PC-3 (cell line): ENCODE measurements around the gene HDAC8. TPM values are rescaled to one million over a fixed set of nuclear protein-coding genes. Genes with fewer than 3 reads are reported as not detected.

Experiments used
- ATAC-seq: fragments of 200-7000 bp; cut with Tn5 transposase; 2 replicates; pipeline ENCODE4 v1.9.1; 2020; ENCODE audit warnings: mild to moderate bottlenecking, moderate library complexity
- BruUV-seq: library from RNA; stranded (reverse); fragments of 400-500 nt; replicated peaks from 2 replicates; lab custom pipeline; 2021; lab: Mats Ljungman, UMichigan
- CTCF ChIA-PET: fragments of 300-600 bp; sonication (Branson Sonifier 250); formaldehyde crosslinking; loops from one replicate; lab custom pipeline; 2022; ENCODE audit warnings: antibody characterized with exemption; lab: Charles Lee
- POLR2A ChIA-PET: fragments of 300-600 bp; sonication (Branson Sonifier 250); formaldehyde crosslinking; loops from one replicate; lab custom pipeline; 2022; ENCODE audit warnings: antibody characterized with exemption; ENCODE audit not compliant: unreplicated experiment; lab: Charles Lee
- DNase-seq: peaks from one replicate; pipeline ENCODE4 v3.0.0-alpha.2; 2015
- H2AFZ ChIP-seq: fragments of 300-600 bp; sonication (generic); 2 replicates; pipeline ENCODE4 v1.6.0; 2016; ENCODE audit warnings: antibody characterized with exemption, low read length
- H3F3A ChIP-seq: fragments of 300-600 bp; sonication (generic); one replicate; pipeline ENCODE4 v1.6.0; 2017; ENCODE audit warnings: antibody characterized with exemption, low read length, control low read depth, mild to moderate bottlenecking; ENCODE audit not compliant: unreplicated experiment
- H3K27ac ChIP-seq: fragments of 300-600 bp; sonication (generic); 2 replicates; pipeline ENCODE4 v1.5.1; 2016; ENCODE audit warnings: mild to moderate bottlenecking, low read length
- H3K27me3 ChIP-seq: fragments of 300-600 bp; sonication (generic); 2 replicates; pipeline ENCODE4 v1.6.1; 2016; ENCODE audit warnings: low read length, mixed read lengths
- H3K36me3 ChIP-seq: fragments of 300-600 bp; sonication (generic); 2 replicates; pipeline ENCODE4 v1.6.1; 2016; ENCODE audit warnings: low read depth, mixed run types, low read length, mixed read lengths
- H3K4me1 ChIP-seq: fragments of 300-600 bp; sonication (generic); 2 replicates; pipeline ENCODE4 v1.5.1; 2016; ENCODE audit warnings: low read length; ENCODE audit not compliant: insufficient read depth
- H3K4me2 ChIP-seq: fragments of 300-600 bp; sonication (generic); 2 replicates; pipeline ENCODE4 v1.6.0; 2016; ENCODE audit warnings: low read length
- H3K4me3 ChIP-seq: fragments of 300-600 bp; sonication (generic); 2 replicates; pipeline ENCODE4 v1.5.1; 2016; ENCODE audit warnings: mild to moderate bottlenecking, low read length, mixed read lengths
- H3K79me2 ChIP-seq: fragments of 300-600 bp; sonication (generic); 2 replicates; pipeline ENCODE4 v1.6.1; 2017; ENCODE audit warnings: low read length, mixed read lengths
- H3K9ac ChIP-seq: fragments of 300-600 bp; sonication (generic); 2 replicates; pipeline ENCODE4 v1.6.0; 2016; ENCODE audit warnings: mild to moderate bottlenecking, low read length
- H3K9me2 ChIP-seq: fragments of 300-600 bp; sonication (generic); replicated peaks from 2 replicates; pipeline ENCODE4 v1.6.1; 2016; ENCODE audit warnings: mixed run types, low read length, mixed read lengths
- H3K9me3 ChIP-seq: fragments of 300-600 bp; sonication (generic); 2 replicates; pipeline ENCODE4 v1.6.1; 2016; ENCODE audit warnings: low read length, mixed read lengths
- H4K20me1 ChIP-seq: fragments of 300-600 bp; sonication (generic); 2 replicates; pipeline ENCODE4 v1.6.1; 2016; ENCODE audit warnings: low read length, mixed read lengths
- EZH2 ChIP-seq: fragments of 300-600 bp; sonication (generic); IDR thresholded peaks from one replicate; pipeline ENCODE4 v1.6.1; 2017; ENCODE audit warnings: antibody characterized with exemption, mild to moderate bottlenecking, low read length; ENCODE audit not compliant: unreplicated experiment
- EZH2phosphoT487 ChIP-seq: fragments of 300-600 bp; sonication (generic); IDR thresholded peaks from 2 replicates; pipeline ENCODE4 v1.6.1; 2018; ENCODE audit warnings: mild to moderate bottlenecking, antibody characterized with exemption, low read length, borderline replicate concordance
- intact Hi-C: fragments of 100-400 bp; cut with micrococcal nuclease; formaldehyde crosslinking; loops from 2 replicates; pipeline ENCODE4 v1.9.0; 2023
- total RNA-seq: library from RNA; depleted of rRNA; stranded (reverse); fragments of >200 nt; gene quantifications from 2 replicates; pipeline ENCODE4 v1.2.3, GENCODE V29; 2014
- TF ChIP-seq, protein P1 (sequence below): fragments of 300-600 bp; sonication (generic); conservative IDR thresholded peaks from 2 replicates; pipeline ENCODE4 v1.5.1; 2017; ENCODE audit warnings: antibody characterized with exemption, low read depth, mild to moderate bottlenecking, low read length

The HDAC8 gene
- total RNA-seq, 1 experiment from 2014 or later, result 40.5 TPM

DNA sequence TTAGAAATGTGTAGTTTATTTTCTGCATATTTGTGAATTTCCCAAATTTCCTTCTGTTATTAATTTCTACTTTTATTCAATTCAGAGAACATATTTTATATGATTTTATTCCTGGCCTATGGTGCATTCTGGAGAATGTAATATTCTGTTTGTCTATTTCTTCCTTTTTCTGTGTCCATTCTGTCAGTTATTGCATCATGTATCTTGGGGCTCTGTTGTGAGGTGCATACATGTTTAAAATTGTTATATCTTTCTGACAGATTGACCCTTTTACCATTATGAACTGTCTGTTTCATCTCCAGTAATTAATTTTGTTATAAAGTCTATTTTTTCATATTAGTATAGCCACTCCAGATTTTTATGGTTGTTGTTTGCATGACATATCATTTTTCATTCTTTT, 170.0 kb downstream of the HDAC8 start:
- intact Hi-C loops, result no loop called here
- Histone ChIP-seq H3K4me3 (no peak overlapping the region), H3K9me3 (no peaks in the 10 kb centered on the region), H3K9me2 (no peaks in the 10 kb centered on the region), H3K4me2 (no peak overlapping the region), H3K79me2 (no peaks in the 10 kb centered on the region), H3K4me1 (no peaks in the 10 kb centered on the region), H3K9ac (no peak overlapping the region), H3K27ac (no peak overlapping the region), H3K27me3 (no peaks in the 10 kb centered on the region), H2AFZ (no peak overlapping the region), H3K36me3 (no peaks in the 10 kb centered on the region), H3F3A (no peaks in the 10 kb centered on the region), H4K20me1 (no peaks in the 10 kb centered on the region)
- ATAC-seq (no peak), DNase-seq (no peak)
- TF ChIP-seq, protein P1, sequence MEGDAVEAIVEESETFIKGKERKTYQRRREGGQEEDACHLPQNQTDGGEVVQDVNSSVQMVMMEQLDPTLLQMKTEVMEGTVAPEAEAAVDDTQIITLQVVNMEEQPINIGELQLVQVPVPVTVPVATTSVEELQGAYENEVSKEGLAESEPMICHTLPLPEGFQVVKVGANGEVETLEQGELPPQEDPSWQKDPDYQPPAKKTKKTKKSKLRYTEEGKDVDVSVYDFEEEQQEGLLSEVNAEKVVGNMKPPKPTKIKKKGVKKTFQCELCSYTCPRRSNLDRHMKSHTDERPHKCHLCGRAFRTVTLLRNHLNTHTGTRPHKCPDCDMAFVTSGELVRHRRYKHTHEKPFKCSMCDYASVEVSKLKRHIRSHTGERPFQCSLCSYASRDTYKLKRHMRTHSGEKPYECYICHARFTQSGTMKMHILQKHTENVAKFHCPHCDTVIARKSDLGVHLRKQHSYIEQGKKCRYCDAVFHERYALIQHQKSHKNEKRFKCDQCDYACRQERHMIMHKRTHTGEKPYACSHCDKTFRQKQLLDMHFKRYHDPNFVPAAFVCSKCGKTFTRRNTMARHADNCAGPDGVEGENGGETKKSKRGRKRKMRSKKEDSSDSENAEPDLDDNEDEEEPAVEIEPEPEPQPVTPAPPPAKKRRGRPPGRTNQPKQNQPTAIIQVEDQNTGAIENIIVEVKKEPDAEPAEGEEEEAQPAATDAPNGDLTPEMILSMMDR, result no peak
- no peak for TF ChIP-seq EZH2phosphoT487
- TF ChIP-seq EZH2, result no peak
- BruUV-seq, result no TSS peak
- ChIA-PET CTCF (no interaction called here), POLR2A (no interaction called here)

DNA sequence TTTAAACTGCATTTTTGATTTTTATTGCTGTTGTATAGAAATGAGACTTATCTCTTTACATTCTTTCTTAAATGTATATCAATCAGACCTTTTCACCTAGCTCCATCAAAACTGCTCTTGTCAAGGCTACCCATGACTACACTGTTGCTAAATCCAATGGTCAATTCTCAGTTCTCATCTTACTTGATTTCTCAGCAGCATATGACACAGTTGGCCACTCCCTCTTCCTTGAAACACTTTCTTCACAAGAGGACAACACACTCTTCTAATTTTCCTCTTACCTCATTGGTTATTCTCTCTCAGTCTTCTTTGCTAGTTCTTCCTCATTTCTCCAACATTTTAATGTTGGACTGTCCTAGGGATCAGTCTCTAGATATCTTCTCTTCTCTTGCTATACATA, 172.8 kb downstream of the HDAC8 start:
- no TSS peak for BruUV-seq
- no peak for TF ChIP-seq EZH2
- TF ChIP-seq, protein P1, result no peak
- no peak for TF ChIP-seq EZH2phosphoT487
- Histone ChIP-seq H3K4me1 (peaks cover 10% of the 10 kb centered on the region), H3K9ac (no peak overlapping the region), H3K9me2 (no peaks in the 10 kb centered on the region), H4K20me1 (no peaks in the 10 kb centered on the region), H3K27ac (no peak overlapping the region), H3K4me3 (no peak overlapping the region), H3F3A (no peaks in the 10 kb centered on the region), H3K4me2 (no peak overlapping the region), H3K27me3 (no peaks in the 10 kb centered on the region), H3K36me3 (no peaks in the 10 kb centered on the region), H2AFZ (no peak overlapping the region), H3K79me2 (no peaks in the 10 kb centered on the region), H3K9me3 (no peaks in the 10 kb centered on the region)
- intact Hi-C loops, result no loop called here
- no peak for ATAC-seq
- ChIA-PET POLR2A (no interaction called here), CTCF (no interaction called here)
- DNase-seq, result no peak

DNA sequence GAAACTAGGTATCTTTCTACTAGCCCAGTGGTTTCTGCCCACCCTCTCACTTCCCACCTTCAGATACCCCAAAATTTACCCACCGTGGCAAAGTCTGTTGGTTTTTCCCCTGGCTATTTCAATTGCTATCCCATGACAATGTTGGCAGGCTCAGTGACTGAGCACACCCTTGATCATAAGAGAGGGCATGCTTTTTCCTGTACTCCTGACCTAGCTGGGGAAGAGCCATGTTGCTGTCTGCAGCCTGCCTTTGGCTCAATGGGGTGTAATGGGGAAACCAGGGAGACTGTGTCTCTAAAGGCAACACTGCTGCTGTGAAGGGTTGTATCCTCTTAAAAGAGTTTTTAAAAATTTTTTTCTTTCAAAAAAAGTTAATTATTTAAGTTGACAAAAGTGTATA, 176.5 kb downstream of the HDAC8 start:
- Histone ChIP-seq H3K79me2 (no peaks in the 10 kb centered on the region), H3K4me3 (no peak overlapping the region), H3K27ac (no peak overlapping the region), H3K4me1 (peaks cover 39% of the 10 kb centered on the region), H4K20me1 (no peaks in the 10 kb centered on the region), H3K9me2 (no peaks in the 10 kb centered on the region), H3K9ac (no peak overlapping the region), H3F3A (no peaks in the 10 kb centered on the region), H2AFZ (no peak overlapping the region), H3K36me3 (no peaks in the 10 kb centered on the region), H3K4me2 (no peak overlapping the region), H3K9me3 (no peaks in the 10 kb centered on the region), H3K27me3 (no peaks in the 10 kb centered on the region)
- ChIA-PET CTCF (no interaction called here), POLR2A (no interaction called here)
- no peak for DNase-seq
- no peak for ATAC-seq
- no TSS peak for BruUV-seq
- TF ChIP-seq, protein P1, result no peak
- TF ChIP-seq EZH2 (no peak), EZH2phosphoT487 (no peak)
- intact Hi-C loops, result no loop called here
